Esophagus muscularis mucosa (tissue), 4 donors: ENCODE results near the gene PRRT3. TPM values are rescaled to one million over a fixed set of nuclear protein-coding genes. Genes with fewer than 3 reads are reported as not detected.

ENCODE experiments used
- DNase-seq: peaks from one replicate; pipeline ENCODE4 v3.0.0-alpha.2; 2017; ENCODE audit errors: extremely low spot score
- H3K27ac ChIP-seq, 4 donors: fragments of 200-600 bp; sonication (generic); replicated peaks in 1 of 4; 1 replicate in 3 of 4; 2 replicates in 1 of 4; pipeline ENCODE4 v1.5.1; 2016 to 2019; ENCODE audit warnings: mild to moderate bottlenecking in 1 of 4
- H3K27me3 ChIP-seq, 4 donors: fragments of 200-600 bp; sonication (generic); one replicate each; pipeline versions ENCODE4 v1.5.1 to v1.6.0; 2016 to 2019
- H3K36me3 ChIP-seq, 4 donors: fragments of 200-600 bp; sonication (generic); one replicate each; pipeline ENCODE4 v1.5.1; 2016 to 2019
- H3K4me1 ChIP-seq, 4 donors: fragments of 200-600 bp; sonication (generic); one replicate each; pipeline ENCODE4 v1.5.1; 2016 to 2019
- H3K4me3 ChIP-seq, 4 donors: fragments of 200-600 bp; sonication (generic); 1 replicate in 2 of 4; 2 replicates in 2 of 4; pipeline ENCODE4 v1.5.1; 2016 to 2019; ENCODE audit warnings: mild to moderate bottlenecking in 4 of 4, moderate library complexity in 1 of 4
- H3K9me3 ChIP-seq, 4 donors: fragments of 200-600 bp; sonication (generic); 1 replicate in 3 of 4; 2 replicates in 1 of 4; pipeline ENCODE4 v1.5.1; 2016 to 2019
- CTCF ChIP-seq, 3 experiments: fragments of 200-600 bp in 2 of 3; fragments of 450-650 bp in 1 of 3; sonication (generic) in 2 of 3; IDR thresholded peaks; one replicate each; pipeline ENCODE4 v1.5.1; 2017 to 2019; ENCODE audit warnings: antibody characterized with exemption in 3 of 3, mild to moderate bottlenecking in 2 of 3, moderate library complexity in 1 of 3
- EP300 ChIP-seq: sonication (generic); formaldehyde crosslinking; IDR thresholded peaks from one replicate; pipeline ENCODE4 v1.6.1; 2017; ENCODE audit warnings: antibody characterized with exemption
- POLR2A ChIP-seq: fragments of 450-650 bp; IDR thresholded peaks from one replicate; pipeline ENCODE4 v1.6.1; 2017; ENCODE audit warnings: antibody characterized with exemption, moderate library complexity, mild to moderate bottlenecking, low read depth
- POLR2AphosphoS5 ChIP-seq, 2 donors: sonication (generic); formaldehyde crosslinking; IDR thresholded peaks; one replicate each; pipeline ENCODE4 v1.6.1; 2017; ENCODE audit warnings: antibody characterized with exemption in 2 of 2
- WGBS: methylation state at CpG from one replicate; pipeline ENCODE4 v1.1.5; 2018; 5-methylcytosine and 5-hydroxymethylcytosine counted together
- intact Hi-C: fragments of 100-400 bp; cut with DNase I; formaldehyde crosslinking; loops from one replicate; pipeline ENCODE4 v1.15.1; 2023
- total RNA-seq, 4 donors: library from RNA; depleted of rRNA; stranded (reverse); fragments of >200 nt; gene quantifications; one replicate each; pipeline versions ENCODE4 v1.1.0 to v1.2.1, GENCODE V29; 2016

The PRRT3 gene
- total RNA-seq, 4 donors from 2014 or later, result 0.83 to 2.5 (median 2.0) TPM

DNA sequence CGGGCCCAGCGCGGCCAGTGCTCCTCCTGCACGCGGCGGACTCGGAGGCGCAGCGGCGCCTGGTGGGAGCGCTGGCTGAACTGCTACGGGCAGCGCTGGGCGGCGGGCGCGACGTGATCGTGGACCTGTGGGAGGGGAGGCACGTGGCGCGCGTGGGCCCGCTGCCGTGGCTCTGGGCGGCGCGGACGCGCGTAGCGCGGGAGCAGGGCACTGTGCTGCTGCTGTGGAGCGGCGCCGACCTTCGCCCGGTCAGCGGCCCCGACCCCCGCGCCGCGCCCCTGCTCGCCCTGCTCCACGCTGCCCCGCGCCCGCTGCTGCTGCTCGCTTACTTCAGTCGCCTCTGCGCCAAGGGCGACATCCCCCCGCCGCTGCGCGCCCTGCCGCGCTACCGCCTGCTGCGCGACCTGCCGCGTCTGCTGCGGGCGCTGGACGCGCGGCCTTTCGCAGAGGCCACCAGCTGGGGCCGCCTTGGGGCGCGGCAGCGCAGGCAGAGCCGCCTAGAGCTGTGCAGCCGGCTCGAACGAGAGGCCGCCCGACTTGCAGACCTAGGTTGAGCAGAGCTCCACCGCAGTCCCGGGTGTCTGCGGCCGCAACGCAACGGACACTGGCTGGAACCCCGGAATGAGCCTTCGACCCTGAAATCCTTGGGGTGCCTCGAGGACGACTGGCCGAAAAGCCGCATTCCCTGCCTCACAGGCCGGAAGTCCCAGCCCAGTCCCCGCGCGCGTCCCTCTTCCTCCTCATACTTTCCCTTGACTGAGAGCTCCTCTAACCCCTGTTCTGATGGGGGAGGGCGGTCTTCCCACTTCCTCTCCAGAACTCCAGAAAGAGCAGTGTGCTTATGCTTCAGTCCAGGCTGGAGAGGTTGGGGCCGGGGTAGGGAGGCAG is 36.7 kb downstream of the PRRT3 start:
- DNase-seq, result no peak
- TF ChIP-seq POLR2A (no peak), POLR2AphosphoS5 (IDR thresholded peaks at IDR 0.05) (peak; percentile 49 to 56), CTCF (IDR thresholded peaks at IDR 0.05) (peak; percentile 51 to 67 (median 52)), EP300 (no peak)
- H3K36me3 ChIP-seq, result peaks cover 0 to 11% (median 7%) of the 10 kb centered on the region in 4 donors
- no peaks in the 10 kb centered on the region for H3K27me3 ChIP-seq
- H3K4me1 ChIP-seq, result peaks cover 33 to 59% (median 50%) of the 10 kb centered on the region in 4 donors
- 1% methylated on average over 54 of the region's 99 CpGs for WGBS
- intact Hi-C loops, result loop anchor here (2.0 to 5.0 kb wide), 2 partner anchors 53 to 68 kb away; no protein-coding TSS in a partner anchor
- H3K4me3 ChIP-seq, result peak overlapping the region; percentile 65 to 78 (median 72)
- no peaks in the 10 kb centered on the region for H3K9me3 ChIP-seq
- peak overlapping the region; percentile 88 to 96 (median 94) for H3K27ac ChIP-seq

GRCh38 chr3:9914559-9915253 is 37.5 kb downstream of the PRRT3 start:
- H3K27me3 ChIP-seq, result no peaks in the 10 kb centered on the region
- no peaks in the 10 kb centered on the region for H3K9me3 ChIP-seq
- H3K4me3 ChIP-seq, result peak overlapping the region; percentile 65 to 78 (median 72)
- H3K36me3 ChIP-seq, result peaks cover 0 to 3% (median 1%) of the 10 kb centered on the region in 4 donors
- peak overlapping the region; percentile 88 to 96 (median 94) for H3K27ac ChIP-seq
- intact Hi-C loops, result loop anchor here (2.0 to 5.0 kb wide), 2 partner anchors 52 to 67 kb away; no protein-coding TSS in a partner anchor
- 56% methylated on average over 4 of the region's 15 CpGs for WGBS
- H3K4me1 ChIP-seq, result peaks cover 33 to 59% (median 50%) of the 10 kb centered on the region in 4 donors
- TF ChIP-seq EP300 (no peak), POLR2AphosphoS5 (IDR thresholded peaks at IDR 0.05) (no peak), CTCF (IDR thresholded peaks at IDR 0.05) (no peak)
- no peak for DNase-seq

DNA sequence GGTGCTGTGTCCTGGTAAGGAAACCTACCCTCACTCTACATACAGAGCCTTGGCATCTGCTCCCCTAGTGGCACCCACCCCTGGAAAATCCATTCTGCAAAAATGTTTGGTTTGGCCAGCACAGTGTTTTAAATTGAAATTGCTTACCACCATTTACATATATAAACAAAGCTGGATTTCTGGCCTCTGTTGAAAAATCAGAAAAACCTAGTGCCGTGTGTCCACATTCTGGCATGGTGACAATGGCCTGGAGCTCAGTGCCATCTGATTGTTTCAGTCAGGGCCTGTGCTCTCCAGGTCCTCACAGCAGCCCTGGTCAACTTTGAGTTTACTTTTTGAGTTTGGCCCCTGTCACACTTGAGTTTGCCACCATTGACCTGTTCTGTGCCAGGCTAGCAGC is 38.2 kb downstream of the PRRT3 start:
- Histone ChIP-seq H3K4me3 (no peak overlapping the region), H3K27ac (peak overlapping the region; percentile 88 to 96 (median 94)), H3K4me1 (peaks cover 33 to 54% (median 50%) of the 10 kb centered on the region in 4 donors), H3K9me3 (no peaks in the 10 kb centered on the region), H3K27me3 (no peaks in the 10 kb centered on the region), H3K36me3 (no peaks in the 10 kb centered on the region)
- DNase-seq, result no peak
- whole genome bisulfite sequencing, result 80% methylated on average over 1 of the region's 1 CpG
- intact Hi-C loops, result loop anchor here (2.0 kb wide), 1 partner anchor 51 kb away; no protein-coding TSS in a partner anchor
- no peak for TF ChIP-seq CTCF (IDR thresholded peaks at IDR 0.05)
- TF ChIP-seq EP300, result no peak
- TF ChIP-seq POLR2AphosphoS5 (IDR thresholded peaks at IDR 0.05), result no peak
- TF ChIP-seq POLR2A, result no peak

DNA sequence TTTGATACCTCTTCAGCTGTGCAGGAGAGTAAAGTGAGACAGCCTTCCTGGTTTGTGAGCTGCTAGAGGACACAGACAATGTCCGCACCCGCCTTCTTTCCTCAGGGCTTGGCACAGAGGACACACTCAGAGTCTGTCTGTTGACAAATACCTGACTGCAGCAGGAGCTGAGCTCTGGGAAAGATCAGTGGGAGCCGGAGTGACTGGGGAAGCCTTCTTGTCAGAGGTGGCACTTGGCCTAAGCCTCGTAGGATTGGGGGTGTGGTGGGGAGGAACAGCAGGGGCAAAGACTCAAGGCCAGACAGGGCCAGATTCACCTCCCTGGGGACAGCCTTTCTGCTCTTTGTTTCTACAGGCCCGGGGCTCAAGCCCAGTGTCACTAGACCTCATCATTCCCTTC is 38.6 kb downstream of the PRRT3 start:
- no peaks in the 10 kb centered on the region for H3K27me3 ChIP-seq
- H3K36me3 ChIP-seq, result no peaks in the 10 kb centered on the region
- DNase-seq, result no peak
- H3K4me1 ChIP-seq, result peaks cover 33 to 50% (median 49%) of the 10 kb centered on the region in 4 donors
- H3K27ac ChIP-seq, result peak overlapping the region; percentile 88 to 96 (median 94)
- no peaks in the 10 kb centered on the region for H3K9me3 ChIP-seq
- H3K4me3 ChIP-seq, result no peak overlapping the region
- intact Hi-C loops, result no loop called here
- 69% methylated on average over 5 of the region's 5 CpGs for WGBS
- TF ChIP-seq CTCF (IDR thresholded peaks at IDR 0.05), result no peak
- TF ChIP-seq POLR2A, result no peak
- no peak for TF ChIP-seq EP300
- no peak for TF ChIP-seq POLR2AphosphoS5 (IDR thresholded peaks at IDR 0.05)
